ENCODE results near the gene PAX8. TPM values are rescaled to one million over a fixed set of nuclear protein-coding genes. Genes with fewer than 3 reads are reported as not detected.

PAX8 gene
- total and polyA plus RNA-seq, 2 of the 13 experiments (the other 11 are each of a cell fraction or from before 2014, with no cell fraction given): 1.5 to 8.8 TPM

GRCh38 chr2:113232740-113233139 is 46.0 kb downstream of the PAX8 start (continued):
- TF ChIP-seq HOXD1 (CRISPR knock-in tag; IDR thresholded peaks at IDR 0.05): no peak
- TF ChIP-seq ZNF598 (CRISPR knock-in tag; IDR thresholded peaks at IDR 0.05; ENCODE audit: borderline replicate concordance): no peak
- TF ChIP-seq, protein P1, sequence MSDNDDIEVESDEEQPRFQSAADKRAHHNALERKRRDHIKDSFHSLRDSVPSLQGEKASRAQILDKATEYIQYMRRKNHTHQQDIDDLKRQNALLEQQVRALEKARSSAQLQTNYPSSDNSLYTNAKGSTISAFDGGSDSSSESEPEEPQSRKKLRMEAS (IDR thresholded peaks at IDR 0.05): no peak
- TF ChIP-seq SATB2 (CRISPR knock-in tag; IDR thresholded peaks at IDR 0.05): no peak
- no peak for TF ChIP-seq ASH2L (IDR thresholded peaks at IDR 0.05; ENCODE audit: insufficient read length, low read depth, low read length)
- no peak for TF ChIP-seq ZNF660 (CRISPR knock-in tag; IDR thresholded peaks at IDR 0.05; ENCODE audit: borderline replicate concordance, low read depth)
- TF ChIP-seq ZNF142 (CRISPR knock-in tag; IDR thresholded peaks at IDR 0.05): no peak
- peak; percentile 95 for TF ChIP-seq ZSCAN25 (CRISPR knock-in tag; IDR thresholded peaks at IDR 0.05)
- TF ChIP-seq ZKSCAN1 (IDR thresholded peaks at IDR 0.05; ENCODE audit: low read length): no peak
- TF ChIP-seq CREB1 (IDR thresholded peaks at IDR 0.05): no peak
- TF ChIP-seq CREB1 (CRISPR knock-in tag; IDR thresholded peaks at IDR 0.05): no peak
- TF ChIP-seq RELA (CRISPR knock-in tag; IDR thresholded peaks at IDR 0.05): no peak
- TF ChIP-seq ZNF18 (CRISPR knock-in tag; IDR thresholded peaks at IDR 0.05; ENCODE audit: insufficient replicate concordance): no peak
- no peak for TF ChIP-seq ZNF570 (CRISPR knock-in tag; IDR thresholded peaks at IDR 0.05; ENCODE audit: borderline replicate concordance)
- TF ChIP-seq, protein P2, sequence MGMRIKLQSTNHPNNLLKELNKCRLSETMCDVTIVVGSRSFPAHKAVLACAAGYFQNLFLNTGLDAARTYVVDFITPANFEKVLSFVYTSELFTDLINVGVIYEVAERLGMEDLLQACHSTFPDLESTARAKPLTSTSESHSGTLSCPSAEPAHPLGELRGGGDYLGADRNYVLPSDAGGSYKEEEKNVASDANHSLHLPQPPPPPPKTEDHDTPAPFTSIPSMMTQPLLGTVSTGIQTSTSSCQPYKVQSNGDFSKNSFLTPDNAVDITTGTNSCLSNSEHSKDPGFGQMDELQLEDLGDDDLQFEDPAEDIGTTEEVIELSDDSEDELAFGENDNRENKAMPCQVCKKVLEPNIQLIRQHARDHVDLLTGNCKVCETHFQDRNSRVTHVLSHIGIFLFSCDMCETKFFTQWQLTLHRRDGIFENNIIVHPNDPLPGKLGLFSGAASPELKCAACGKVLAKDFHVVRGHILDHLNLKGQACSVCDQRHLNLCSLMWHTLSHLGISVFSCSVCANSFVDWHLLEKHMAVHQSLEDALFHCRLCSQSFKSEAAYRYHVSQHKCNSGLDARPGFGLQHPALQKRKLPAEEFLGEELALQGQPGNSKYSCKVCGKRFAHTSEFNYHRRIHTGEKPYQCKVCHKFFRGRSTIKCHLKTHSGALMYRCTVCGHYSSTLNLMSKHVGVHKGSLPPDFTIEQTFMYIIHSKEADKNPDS (CRISPR knock-in tag; IDR thresholded peaks at IDR 0.05): no peak
- TF ChIP-seq ZNF841 (CRISPR knock-in tag; IDR thresholded peaks at IDR 0.05; ENCODE audit: borderline replicate concordance): no peak
- no peak for TF ChIP-seq NR2F1 (CRISPR knock-in tag; IDR thresholded peaks at IDR 0.05)
- TF ChIP-seq ZFP41 (CRISPR knock-in tag; IDR thresholded peaks at IDR 0.05; ENCODE audit: borderline replicate concordance): no peak
- no peak for TF ChIP-seq ZNF775 (CRISPR knock-in tag; IDR thresholded peaks at IDR 0.05; ENCODE audit: borderline replicate concordance)
- TF ChIP-seq ETV6 (CRISPR knock-in tag; conservative IDR thresholded peaks at IDR 0.05): no peak
- no peak for TF ChIP-seq ZNF205 (CRISPR knock-in tag; IDR thresholded peaks at IDR 0.05)
- no peak for TF ChIP-seq ZSCAN12 (CRISPR knock-in tag; IDR thresholded peaks at IDR 0.05)
- no peak for TF ChIP-seq NBN (conservative IDR thresholded peaks at IDR 0.05)
